Occipital lobe (tissue), 2 donors: ENCODE results near the gene SMC3. TPM values are rescaled to one million over a fixed set of nuclear protein-coding genes. Genes with fewer than 3 reads are reported as not detected.
"Not testable (repeated sequence)": the region's sequence is repeated elsewhere in the genome, so short reads cannot be mapped to it uniquely, and the experiment has no call there.

Experiments
- DNase-seq: peaks from one replicate; lab custom pipeline; 2025; lab: John Stamatoyannopoulos, UW
- total RNA-seq: library from RNA; depleted of rRNA; stranded (reverse); fragments of >200 nt; gene quantifications from one replicate; pipeline ENCODE4 v1.2.3, GENCODE V29; 2014

SMC3 gene
- total RNA-seq, 1 donor from 2014 or later, result 59.3 TPM

DNA sequence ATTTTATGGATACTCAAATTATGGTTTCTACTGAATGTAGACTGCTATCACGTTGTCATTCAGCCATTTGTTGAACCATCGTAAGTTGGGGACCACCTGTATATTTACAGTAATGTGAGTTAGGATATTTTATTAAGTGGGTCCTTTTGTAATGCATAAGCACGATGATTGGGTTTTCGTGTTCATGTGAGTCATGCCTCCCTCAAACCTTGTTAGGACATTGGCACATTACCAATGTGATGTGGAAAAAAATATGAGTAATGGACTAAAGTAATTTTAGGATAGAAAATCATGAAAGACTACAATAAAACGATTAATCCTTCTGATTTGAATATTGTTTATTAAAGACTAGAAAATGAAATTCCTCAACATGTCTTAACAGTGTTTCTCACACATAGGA lies 8.7 kb downstream of the SMC3 start:
- DNase-seq, result no peak

- DNase-seq, result no peak
These were observed 9.6 kb downstream of the SMC3 start for GRCh38 chr10:110577056-110577455.

DNA sequence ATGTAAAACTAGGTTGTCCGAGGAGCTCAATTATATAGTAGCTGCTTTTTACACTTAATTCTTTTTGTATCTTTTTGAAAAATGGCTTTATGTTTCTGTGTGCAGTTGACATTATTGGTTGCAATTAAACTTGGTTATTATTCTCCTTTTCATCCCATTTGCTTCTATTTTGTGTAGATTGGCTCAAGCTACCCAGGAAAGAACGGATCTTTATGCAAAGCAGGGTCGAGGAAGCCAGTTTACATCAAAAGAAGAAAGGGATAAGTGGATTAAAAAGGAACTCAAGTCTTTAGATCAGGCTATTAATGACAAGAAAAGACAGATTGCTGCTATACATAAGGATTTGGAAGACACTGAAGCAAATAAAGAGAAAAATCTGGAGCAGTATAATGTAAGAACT lies 16.5 kb downstream of the SMC3 start:
- no peak for DNase-seq

- no peak for DNase-seq
These were observed 24.3 kb downstream of the SMC3 start for GRCh38 chr10:110591760-110592159.

DNA sequence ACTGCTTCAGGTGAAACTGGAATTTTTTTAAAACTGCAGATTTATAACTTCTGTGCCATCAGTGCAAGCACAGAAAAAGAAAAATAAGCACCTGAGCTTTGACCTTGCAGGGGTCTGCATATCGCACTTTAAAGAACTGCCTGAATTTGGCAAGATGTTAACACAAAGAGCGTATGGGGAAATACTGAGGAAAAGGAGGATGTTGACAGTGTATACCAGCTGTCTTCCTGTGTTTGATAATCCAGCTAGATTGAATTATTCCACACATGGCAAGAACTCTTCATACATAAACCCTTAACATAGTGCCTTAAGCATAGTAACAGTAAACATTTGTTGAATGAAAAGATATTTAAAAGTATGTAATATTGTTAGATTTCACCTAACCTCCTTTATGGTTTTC lies 30.0 kb downstream of the SMC3 start:
- no peak for DNase-seq

GRCh38 chr10:110600487-110601101 lies 33.1 kb downstream of the SMC3 start:
- no peak for DNase-seq

DNA sequence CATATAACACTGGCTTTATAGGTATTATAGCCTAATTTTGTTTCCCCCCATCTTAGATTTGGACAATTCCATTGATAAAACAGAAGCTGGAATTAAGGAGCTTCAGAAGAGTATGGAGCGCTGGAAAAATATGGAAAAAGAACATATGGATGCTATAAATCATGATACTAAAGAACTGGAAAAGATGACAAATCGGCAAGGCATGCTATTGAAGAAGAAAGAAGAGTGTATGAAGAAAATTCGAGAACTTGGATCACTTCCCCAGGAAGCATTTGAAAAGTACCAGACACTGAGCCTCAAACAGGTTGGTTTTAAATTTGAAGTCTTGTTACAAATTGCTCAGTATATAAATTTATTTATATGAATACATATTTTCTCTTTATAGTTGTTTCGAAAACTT lies 34.1 kb downstream of the SMC3 start:
- no peak for DNase-seq

DNA sequence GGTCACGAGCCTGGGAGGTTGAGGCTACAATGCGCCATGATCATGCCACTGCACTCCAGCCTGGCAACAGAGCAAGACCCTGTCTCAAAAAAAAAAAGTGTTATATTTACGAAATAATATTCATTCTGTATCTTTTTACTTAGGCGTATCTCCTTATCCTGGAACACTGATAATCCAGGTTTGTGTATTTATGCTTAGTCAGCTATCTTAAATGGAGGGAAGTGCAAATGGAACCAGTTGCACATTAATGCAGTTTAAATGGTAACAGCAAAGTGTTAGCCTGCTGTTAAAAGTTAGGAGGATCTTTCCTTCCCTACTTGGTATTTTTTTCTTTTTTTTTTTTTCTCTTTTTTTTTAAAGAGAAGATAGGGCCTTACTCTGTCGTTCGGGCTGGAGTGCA lies 40.6 kb downstream of the SMC3 start:
- DNase-seq, result no peak

DNA sequence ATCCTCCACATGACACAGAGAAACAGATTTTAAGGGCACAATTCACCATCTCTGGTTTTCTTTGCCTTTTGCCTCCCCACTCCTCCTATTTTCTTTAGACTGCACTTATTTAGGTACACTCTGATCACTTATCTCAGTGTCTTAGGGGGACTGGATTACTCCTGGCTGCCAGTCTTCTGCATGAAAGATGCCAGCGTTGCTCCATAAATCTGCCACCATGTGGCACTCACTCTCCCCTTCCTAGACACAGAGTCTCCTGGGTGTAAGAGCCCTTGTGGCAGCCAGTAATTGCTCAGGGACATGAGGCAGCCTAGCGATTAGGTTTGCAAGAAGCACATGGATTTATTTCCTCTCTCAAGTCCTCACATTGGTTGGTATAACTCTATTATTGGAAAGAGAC lies 42.1 kb downstream of the SMC3 start:
- DNase-seq, result no peak

DNA sequence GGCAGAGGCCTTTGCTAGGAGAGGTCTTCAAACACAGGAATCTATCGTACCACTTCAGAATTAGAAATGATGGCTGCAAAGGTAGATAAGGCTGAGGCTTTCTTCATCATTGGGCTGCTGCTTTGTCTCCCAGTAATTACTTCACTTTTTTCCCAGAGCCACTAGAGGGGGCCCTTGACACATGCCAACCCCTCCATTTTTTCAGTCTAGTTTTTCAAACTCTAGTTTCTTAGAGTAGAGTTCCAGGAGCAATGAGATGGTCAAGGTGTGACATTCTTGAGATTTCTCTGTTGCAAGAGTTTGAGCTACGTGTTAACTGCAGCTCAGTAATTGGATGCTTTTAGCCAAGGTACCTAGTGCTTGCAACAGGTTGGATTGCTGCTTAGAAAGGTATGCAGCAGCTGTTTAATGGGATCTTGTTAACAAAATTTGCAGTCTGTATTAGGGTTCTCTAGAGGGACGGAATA lies 42.8 kb downstream of the SMC3 start:
- DNase-seq, result no peak

DNA sequence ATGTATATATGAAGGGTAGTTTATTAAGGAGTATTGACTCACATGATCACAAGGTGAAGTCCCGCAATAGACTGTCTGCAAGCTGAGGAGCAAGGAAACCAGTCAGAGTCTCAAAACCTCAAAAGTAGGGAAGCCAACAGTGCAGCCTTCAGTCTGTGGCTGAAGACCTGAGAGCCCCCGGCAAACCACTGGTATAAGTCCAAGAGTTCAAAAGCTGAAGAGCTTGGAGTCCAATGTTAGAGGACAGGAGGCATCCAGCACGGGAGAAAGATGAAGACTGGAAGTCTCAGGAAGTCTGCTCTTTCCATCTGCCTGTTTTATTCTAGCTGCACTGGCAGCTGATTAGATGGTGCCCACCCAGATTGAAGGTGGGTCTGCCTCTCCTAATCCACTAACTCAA lies 43.3 kb downstream of the SMC3 start:
- DNase-seq, result not testable (repeated sequence)

GRCh38 chr10:110612087-110612486 lies 44.6 kb downstream of the SMC3 start:
- DNase-seq, result no peak

DNA sequence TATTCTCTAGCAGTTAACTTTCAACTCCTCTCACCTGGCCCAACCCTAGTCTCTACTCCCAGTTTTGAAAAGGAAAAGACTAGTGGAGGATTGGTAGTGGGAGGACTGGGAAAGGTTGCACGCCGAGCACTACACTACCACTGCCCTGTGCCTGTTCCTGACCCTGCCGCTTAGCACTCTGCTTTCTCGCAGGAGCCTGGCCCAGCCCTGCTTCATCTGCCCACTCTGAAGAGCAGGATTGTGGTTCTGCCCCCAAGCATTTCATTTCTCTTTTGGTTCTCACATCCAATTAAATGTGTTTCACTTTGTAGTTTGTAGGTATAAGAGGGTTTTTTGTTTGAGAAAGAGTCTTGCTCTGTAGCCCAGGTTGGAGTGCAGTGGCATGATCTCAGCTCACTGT lies 45.1 kb downstream of the SMC3 start:
- no peak for DNase-seq

- DNase-seq, result no peak
These were observed 46.0 kb downstream of the SMC3 start for GRCh38 chr10:110613341-110613995.

DNA sequence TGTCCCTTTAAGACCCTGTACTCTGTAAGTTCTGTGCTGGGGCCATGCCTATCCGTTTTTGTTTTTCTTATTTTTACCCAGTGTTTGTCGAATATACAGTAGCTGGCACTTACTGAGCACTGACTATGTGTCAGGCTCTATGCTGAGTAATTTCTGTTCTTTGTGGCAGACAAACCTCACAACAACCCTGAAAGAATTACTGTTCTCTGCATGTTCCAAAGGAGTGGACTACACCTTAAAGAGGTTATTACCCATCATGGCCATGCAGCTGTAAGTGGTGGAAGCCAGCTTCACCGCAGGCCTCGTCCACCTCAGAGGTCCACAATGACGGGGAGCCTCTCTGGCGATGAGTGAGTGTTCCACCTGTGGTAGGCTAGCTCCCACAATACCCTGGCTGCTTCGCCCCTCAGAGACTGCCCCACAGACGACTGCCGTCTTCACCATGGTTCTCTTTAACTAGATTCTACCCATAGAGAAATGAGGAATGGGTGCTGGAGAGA lies 46.6 kb downstream of the SMC3 start:
- no peak for DNase-seq

GRCh38 chr10:110615057-110615747 lies 47.7 kb downstream of the SMC3 start:
- DNase-seq, result no peak

- no peak for DNase-seq
These were observed 49.1 kb downstream of the SMC3 start for GRCh38 chr10:110616493-110617033.

- no peak for DNase-seq
These were observed 50.1 kb downstream of the SMC3 start for GRCh38 chr10:110617425-110618229.

GRCh38 chr10:110618230-110618610 lies 50.7 kb downstream of the SMC3 start:
- no peak for DNase-seq

DNA sequence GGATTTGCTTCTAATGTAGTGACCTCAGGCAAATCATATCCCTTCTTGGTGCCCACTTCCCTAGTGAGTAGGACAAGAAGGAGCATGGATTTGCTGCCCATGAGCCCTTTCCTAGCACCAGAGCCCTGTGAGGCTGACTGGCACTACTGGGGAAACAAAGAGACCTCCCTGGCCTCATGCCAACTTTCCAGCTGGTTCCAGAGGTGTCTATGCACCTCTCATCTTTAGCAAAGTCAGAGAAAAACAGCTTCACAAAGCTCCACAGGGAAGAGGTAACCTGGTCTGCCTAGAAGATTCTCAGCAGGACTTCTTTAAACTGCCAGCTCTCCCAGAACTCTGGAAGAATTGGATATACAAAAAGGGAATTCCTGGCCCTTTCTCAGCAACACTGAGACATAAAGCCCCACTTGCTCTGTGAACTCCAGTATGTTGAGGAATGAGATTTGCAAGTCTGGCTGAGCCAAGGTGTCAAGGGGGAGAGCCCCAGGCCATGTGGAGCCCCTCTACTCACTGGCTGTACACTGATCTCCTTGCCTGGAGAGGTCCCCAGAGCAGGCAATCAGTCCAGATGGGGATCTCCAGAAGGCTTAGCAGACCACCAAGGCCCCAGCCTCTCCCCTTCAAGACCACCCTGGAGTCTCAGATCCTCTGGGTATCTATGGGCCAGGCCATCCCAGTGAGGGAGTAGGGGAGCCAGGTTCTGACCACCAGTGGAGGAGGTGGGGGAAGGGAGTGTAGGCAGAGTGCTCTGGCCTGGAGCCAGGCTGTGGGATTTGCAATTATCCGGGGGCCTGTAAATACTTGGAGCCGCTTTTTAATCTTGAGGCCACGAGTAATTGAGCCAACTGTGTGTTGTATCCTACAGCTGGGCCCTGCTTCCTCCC lies 52.3 kb downstream of the SMC3 start:
- no peak for DNase-seq

GRCh38 chr10:110620398-110620719 lies 52.9 kb downstream of the SMC3 start:
- no peak for DNase-seq
